ENCODE data around the gene BCAS3. TPM values are rescaled to one million over a fixed set of nuclear protein-coding genes. Genes with fewer than 3 reads are reported as not detected.

BCAS3 gene
- polyA plus RNA-seq, 1 experiment = 17.5 TPM

- ChIA-PET CTCF (no interaction called here), POLR2A (interaction anchor here (0.7 to 1.1 kb wide), 2 partner anchors 21 to 28 kb away, joined by 4 to 5 read pairs; no protein-coding TSS in a partner anchor)
- no peak overlapping the region for H3K4me3 ChIP-seq (ENCODE audit: low read depth, low read length)
- no peaks in the 10 kb centered on the region for H3K9me3 ChIP-seq (ENCODE audit: control insufficient read depth, insufficient read depth, low read length)
- H3K27me3 ChIP-seq (ENCODE audit: control insufficient read depth, insufficient read depth, low read length) = no peaks in the 10 kb centered on the region
- no peak for DNase-seq (ENCODE audit: low read depth, low spot score)
- H3K27ac ChIP-seq (ENCODE audit: low read depth, low read length) = no peak overlapping the region
- TF ChIP-seq CTCF (IDR thresholded peaks at IDR 0.05; ENCODE audit: low read depth, low read length) = no peak
These were observed 602.7 kb downstream of the BCAS3 start for GRCh38 chr17:61280338-61280737.

GRCh38 chr17:61280851-61281250 is 603.2 kb downstream of the BCAS3 start:
- no peak for DNase-seq (ENCODE audit: low read depth, low spot score)
- Histone ChIP-seq H3K27ac (ENCODE audit: low read depth, low read length) (no peak overlapping the region), H3K4me3 (ENCODE audit: low read depth, low read length) (no peak overlapping the region), H3K27me3 (ENCODE audit: control insufficient read depth, insufficient read depth, low read length) (no peaks in the 10 kb centered on the region), H3K9me3 (ENCODE audit: control insufficient read depth, insufficient read depth, low read length) (no peaks in the 10 kb centered on the region)
- no peak for TF ChIP-seq CTCF (IDR thresholded peaks at IDR 0.05; ENCODE audit: low read depth, low read length)
- ChIA-PET POLR2A (interaction anchor here (1.1 kb wide), 1 partner anchor 28 kb away, joined by 5 read pairs; no protein-coding TSS in a partner anchor), CTCF (no interaction called here)

- H3K4me3 ChIP-seq (ENCODE audit: low read depth, low read length) = no peak overlapping the region
- TF ChIP-seq CTCF (IDR thresholded peaks at IDR 0.05; ENCODE audit: low read depth, low read length) = no peak
- DNase-seq (ENCODE audit: low read depth, low spot score) = no peak
- no peaks in the 10 kb centered on the region for H3K27me3 ChIP-seq (ENCODE audit: control insufficient read depth, insufficient read depth, low read length)
- ChIA-PET POLR2A (no interaction called here), CTCF (interaction anchor here (1.4 kb wide), 1 partner anchor 108 kb away, joined by 4 read pairs; no protein-coding TSS in a partner anchor)
- H3K27ac ChIP-seq (ENCODE audit: low read depth, low read length) = no peak overlapping the region
- no peaks in the 10 kb centered on the region for H3K9me3 ChIP-seq (ENCODE audit: control insufficient read depth, insufficient read depth, low read length)
These were observed 604.7 kb downstream of the BCAS3 start for GRCh38 chr17:61282377-61282776.

DNA sequence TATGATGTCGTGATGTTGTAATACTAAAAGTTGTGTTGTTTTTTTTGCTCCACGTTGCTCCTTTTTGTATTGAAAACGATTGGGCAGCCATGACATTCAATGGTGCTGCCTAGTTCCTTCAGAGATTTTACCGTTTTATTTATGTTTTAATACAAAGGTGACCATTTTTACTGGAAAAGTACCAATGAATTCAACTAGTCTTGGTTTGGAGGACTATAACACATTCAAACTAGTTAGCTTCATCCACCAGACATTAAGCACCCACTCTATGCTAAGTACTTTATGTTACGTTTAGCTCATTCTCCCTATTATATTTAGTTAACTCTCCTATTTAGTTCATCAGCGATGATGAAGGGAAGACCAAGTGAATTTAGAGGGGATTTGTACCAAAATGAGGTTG is 605.4 kb downstream of the BCAS3 start:
- ChIA-PET CTCF (interaction anchor here (1.4 kb wide), 1 partner anchor 107 kb away, joined by 4 read pairs; no protein-coding TSS in a partner anchor), POLR2A (no interaction called here)
- no peak overlapping the region for H3K27ac ChIP-seq (ENCODE audit: low read depth, low read length)

GRCh38 chr17:61284174-61284573 is 606.5 kb downstream of the BCAS3 start:
- Histone ChIP-seq H3K4me3 (ENCODE audit: low read depth, low read length) (no peak overlapping the region), H3K27me3 (ENCODE audit: control insufficient read depth, insufficient read depth, low read length) (no peaks in the 10 kb centered on the region), H3K27ac (ENCODE audit: low read depth, low read length) (peak overlapping the region; percentile 59), H3K9me3 (ENCODE audit: control insufficient read depth, insufficient read depth, low read length) (no peaks in the 10 kb centered on the region)
- no peak for TF ChIP-seq CTCF (IDR thresholded peaks at IDR 0.05; ENCODE audit: low read depth, low read length)
- DNase-seq (ENCODE audit: low read depth, low spot score) = no peak
- ChIA-PET POLR2A (interaction anchor here (0.6 to 1.4 kb wide), 2 partner anchors 14 to 32 kb away, joined by 5 to 6 read pairs; no protein-coding TSS in a partner anchor), CTCF (no interaction called here)

More for the DNA sequence above, 605.4 kb downstream of the BCAS3 start:
- Histone ChIP-seq H3K9me3 (ENCODE audit: control insufficient read depth, insufficient read depth, low read length) (no peaks in the 10 kb centered on the region), H3K4me3 (ENCODE audit: low read depth, low read length) (no peak overlapping the region), H3K27me3 (ENCODE audit: control insufficient read depth, insufficient read depth, low read length) (no peaks in the 10 kb centered on the region)
- no peak for TF ChIP-seq CTCF (IDR thresholded peaks at IDR 0.05; ENCODE audit: low read depth, low read length)
- DNase-seq (ENCODE audit: low read depth, low spot score) = no peak
